Measurements from ENCODE around the gene DDX50.
A peak's percentile ranks its signal among the peaks of the same experiment; 100 is the strongest.
"Not testable (repeated sequence)": the region's sequence is repeated elsewhere in the genome, so short reads cannot be mapped to it uniquely, and the experiment has no call there.

Gene DDX50

GRCh38 chr10:68938884-68939283, 37.8 kb downstream of the DDX50 start:
- Mint-ChIP-seq H3K27ac (peak overlapping the region; percentile 5), H3K4me1 (ENCODE audit: low read depth) (peaks cover 17% of the 10 kb centered on the region), H3K9me3 (no peaks in the 10 kb centered on the region), H3K27me3 (no peaks in the 10 kb centered on the region), H3K36me3 (ENCODE audit: low read depth) (peaks cover 85% of the 10 kb centered on the region), H3K4me3 (no peak overlapping the region)
- no peak for DNase-seq

GRCh38 chr10:68940917-68941316, 39.8 kb downstream of the DDX50 start:
- not testable (repeated sequence) for DNase-seq; H3K27ac Mint-ChIP-seq; H3K4me3 Mint-ChIP-seq; H3K27me3 Mint-ChIP-seq; H3K9me3 Mint-ChIP-seq; H3K4me1 Mint-ChIP-seq (ENCODE audit: low read depth)
- peaks cover 83% of the 10 kb centered on the region for H3K36me3 Mint-ChIP-seq (ENCODE audit: low read depth)

- Mint-ChIP-seq H3K27ac (no peak overlapping the region), H3K4me3 (no peak overlapping the region), H3K36me3 (ENCODE audit: low read depth) (peaks cover 24% of the 10 kb centered on the region), H3K27me3 (no peaks in the 10 kb centered on the region), H3K9me3 (no peaks in the 10 kb centered on the region), H3K4me1 (ENCODE audit: low read depth) (peaks cover 11% of the 10 kb centered on the region)
- DNase-seq = no peak
These were observed 49.5 kb downstream of the DDX50 start for GRCh38 chr10:68950598-68950997.

GRCh38 chr10:68954904-68955303, 53.8 kb downstream of the DDX50 start:
- peaks cover 35% of the 10 kb centered on the region for H3K4me1 Mint-ChIP-seq (ENCODE audit: low read depth)
- no peaks in the 10 kb centered on the region for H3K27me3 Mint-ChIP-seq
- H3K36me3 Mint-ChIP-seq (ENCODE audit: low read depth) = peaks cover 65% of the 10 kb centered on the region
- no peak for DNase-seq
- peak overlapping the region; percentile 98 for H3K4me3 Mint-ChIP-seq
- peak overlapping the region; percentile 85 for H3K27ac Mint-ChIP-seq
- H3K9me3 Mint-ChIP-seq = no peaks in the 10 kb centered on the region

GRCh38 chr10:68955355-68955831, 54.3 kb downstream of the DDX50 start:
- DNase-seq = no peak
- peak overlapping the region; percentile 100 for H3K27ac Mint-ChIP-seq
- H3K36me3 Mint-ChIP-seq (ENCODE audit: low read depth) = peaks cover 70% of the 10 kb centered on the region
- H3K27me3 Mint-ChIP-seq = no peaks in the 10 kb centered on the region
- H3K4me1 Mint-ChIP-seq (ENCODE audit: low read depth) = peaks cover 38% of the 10 kb centered on the region
- no peaks in the 10 kb centered on the region for H3K9me3 Mint-ChIP-seq
- peak overlapping the region; percentile 98 for H3K4me3 Mint-ChIP-seq

- H3K9me3 Mint-ChIP-seq = no peaks in the 10 kb centered on the region
- H3K36me3 Mint-ChIP-seq (ENCODE audit: low read depth) = peaks cover 75% of the 10 kb centered on the region
- H3K4me1 Mint-ChIP-seq (ENCODE audit: low read depth) = peaks cover 43% of the 10 kb centered on the region
- H3K4me3 Mint-ChIP-seq = peak within 1 kb of the TSS; percentile 98
- H3K27ac Mint-ChIP-seq = peak within 1 kb of the TSS; percentile 100
- no peaks in the 10 kb centered on the region for H3K27me3 Mint-ChIP-seq
- peak; percentile 90 for DNase-seq
These were observed 54.9 kb downstream of the DDX50 start, which contains the start of gene DDX21 for GRCh38 chr10:68955832-68956532. Gene DDX21, plus strand, starts transcription at chr10:68956170. Its CDS starts 56 bp downstream, at chr10:68956226.

GRCh38 chr10:68957284-68957615, 56.1 kb downstream of the DDX50 start:
- Mint-ChIP-seq H3K27ac (peak overlapping the region; percentile 100), H3K36me3 (ENCODE audit: low read depth) (peaks cover 85% of the 10 kb centered on the region), H3K4me1 (ENCODE audit: low read depth) (peaks cover 53% of the 10 kb centered on the region), H3K4me3 (peak overlapping the region; percentile 98), H3K27me3 (no peaks in the 10 kb centered on the region), H3K9me3 (no peaks in the 10 kb centered on the region)
- DNase-seq = no peak

GRCh38 chr10:68957654-68958053, 56.5 kb downstream of the DDX50 start:
- no peak for DNase-seq

GRCh38 chr10:68959695-68960527, 58.8 kb downstream of the DDX50 start:
- Mint-ChIP-seq H3K27ac (peak overlapping the region; percentile 88), H3K36me3 (ENCODE audit: low read depth) (peaks cover 95% of the 10 kb centered on the region), H3K9me3 (no peaks in the 10 kb centered on the region), H3K4me3 (peak overlapping the region; percentile 78), H3K4me1 (ENCODE audit: low read depth) (peaks cover 53% of the 10 kb centered on the region), H3K27me3 (no peaks in the 10 kb centered on the region)
- no peak for DNase-seq

More at GRCh38 chr10:68957654-68958053, 56.5 kb downstream of the DDX50 start:
- Mint-ChIP-seq H3K4me1 (ENCODE audit: low read depth) (peaks cover 54% of the 10 kb centered on the region), H3K27me3 (no peaks in the 10 kb centered on the region), H3K9me3 (no peaks in the 10 kb centered on the region), H3K27ac (peak overlapping the region; percentile 100), H3K4me3 (peak overlapping the region; percentile 98), H3K36me3 (ENCODE audit: low read depth) (peaks cover 85% of the 10 kb centered on the region)

GRCh38 chr10:68963151-68963550, 62.0 kb downstream of the DDX50 start:
- H3K9me3 Mint-ChIP-seq = no peaks in the 10 kb centered on the region
- DNase-seq = no peak
- peaks cover 59% of the 10 kb centered on the region for H3K4me1 Mint-ChIP-seq (ENCODE audit: low read depth)
- peak overlapping the region; percentile 59 for H3K27ac Mint-ChIP-seq
- H3K27me3 Mint-ChIP-seq = no peaks in the 10 kb centered on the region
- H3K4me3 Mint-ChIP-seq = no peak overlapping the region
- H3K36me3 Mint-ChIP-seq (ENCODE audit: low read depth) = peaks cover 98% of the 10 kb centered on the region

GRCh38 chr10:68973975-68974374, 72.9 kb downstream of the DDX50 start:
- DNase-seq = no peak
- Mint-ChIP-seq H3K4me1 (ENCODE audit: low read depth) (peaks cover 15% of the 10 kb centered on the region), H3K9me3 (no peaks in the 10 kb centered on the region), H3K27me3 (no peaks in the 10 kb centered on the region), H3K27ac (peak overlapping the region; percentile 55), H3K36me3 (ENCODE audit: low read depth) (peaks cover 99% of the 10 kb centered on the region), H3K4me3 (no peak overlapping the region)

GRCh38 chr10:68975936-68976473, 74.9 kb downstream of the DDX50 start:
- peaks cover 98% of the 10 kb centered on the region for H3K36me3 Mint-ChIP-seq (ENCODE audit: low read depth)
- not testable (repeated sequence) for DNase-seq; H3K4me3 Mint-ChIP-seq; H3K4me1 Mint-ChIP-seq (ENCODE audit: low read depth); H3K9me3 Mint-ChIP-seq; H3K27me3 Mint-ChIP-seq
- H3K27ac Mint-ChIP-seq = peak overlapping the region; percentile 33

GRCh38 chr10:68979738-68980137, 78.6 kb downstream of the DDX50 start:
- H3K27ac Mint-ChIP-seq = peak overlapping the region; percentile 50
- not testable (repeated sequence) for H3K4me1 Mint-ChIP-seq (ENCODE audit: low read depth); H3K4me3 Mint-ChIP-seq; H3K27me3 Mint-ChIP-seq; H3K9me3 Mint-ChIP-seq; DNase-seq
- H3K36me3 Mint-ChIP-seq (ENCODE audit: low read depth) = peaks cover 97% of the 10 kb centered on the region

- H3K27me3 Mint-ChIP-seq = no peaks in the 10 kb centered on the region
- H3K4me1 Mint-ChIP-seq (ENCODE audit: low read depth) = peaks cover 6% of the 10 kb centered on the region
- H3K27ac Mint-ChIP-seq = peak overlapping the region; percentile 47
- H3K36me3 Mint-ChIP-seq (ENCODE audit: low read depth) = peaks cover 96% of the 10 kb centered on the region
- no peak overlapping the region for H3K4me3 Mint-ChIP-seq
- no peaks in the 10 kb centered on the region for H3K9me3 Mint-ChIP-seq
- no peak for DNase-seq
These were observed 80.0 kb downstream of the DDX50 start for GRCh38 chr10:68981074-68981473.

- peaks cover 93% of the 10 kb centered on the region for H3K36me3 Mint-ChIP-seq (ENCODE audit: low read depth)
- H3K4me3 Mint-ChIP-seq = no peak overlapping the region
- peak overlapping the region; percentile 23 for H3K27ac Mint-ChIP-seq
These were observed 81.3 kb downstream of the DDX50 start for GRCh38 chr10:68982389-68982788.

More at GRCh38 chr10:68982389-68982788, 81.3 kb downstream of the DDX50 start:
- DNase-seq = no peak
- Mint-ChIP-seq H3K9me3 (no peaks in the 10 kb centered on the region), H3K27me3 (no peaks in the 10 kb centered on the region), H3K4me1 (ENCODE audit: low read depth) (peaks cover 13% of the 10 kb centered on the region)

All from activated T-cell treated with anti-CD3 and anti-CD28 coated beads, Interleukin-2, amount 50 U/mL, for 24 hours (primary cell).